SJSA1 (cell line): Measurements from ENCODE around the gene CISD3. TPM values are rescaled to one million over a fixed set of nuclear protein-coding genes. Genes with fewer than 3 reads are reported as not detected.
"Not testable (repeated sequence)": the region's sequence is repeated elsewhere in the genome, so short reads cannot be mapped to it uniquely, and the experiment has no call there.

Experiments used
- DNase-seq, 2 experiments: peaks; one replicate each; pipeline ENCODE4 v3.0.0-alpha.2; 2015 to 2020; ENCODE audit warnings: low spot score in 2 of 2, low read depth in 1 of 2
- H3K27ac ChIP-seq: fragments of 250-450 bp; sonication (Bioruptor Pico); 2 replicates; pipeline ENCODE4 v1.5.1; 2020; ENCODE audit warnings: mild to moderate bottlenecking, moderate library complexity
- H3K27me3 ChIP-seq: fragments of 250-450 bp; sonication (Bioruptor Pico); replicated peaks from 2 replicates; pipeline ENCODE4 v1.5.1; 2020; ENCODE audit warnings: mild to moderate bottlenecking, moderate library complexity
- H3K36me3 ChIP-seq: fragments of 250-450 bp; sonication (Bioruptor Pico); 2 replicates; pipeline ENCODE4 v1.5.1; 2020; ENCODE audit warnings: mild to moderate bottlenecking
- H3K4me1 ChIP-seq: fragments of 250-450 bp; sonication (Bioruptor Pico); replicated peaks from 2 replicates; pipeline ENCODE4 v1.6.1; 2021; ENCODE audit warnings: mild to moderate bottlenecking
- H3K4me3 ChIP-seq: fragments of 250-450 bp; sonication (Bioruptor Pico); 2 replicates; pipeline ENCODE4 v1.5.1; 2020; ENCODE audit warnings: mild to moderate bottlenecking
- H3K9me3 ChIP-seq: fragments of 250-450 bp; sonication (Bioruptor Pico); replicated peaks from 2 replicates; pipeline ENCODE4 v1.5.1; 2020; ENCODE audit warnings: mild to moderate bottlenecking
- total RNA-seq: library from RNA; depleted of rRNA; stranded (reverse); fragments of >200 nt; shearing (Covaris generic); gene quantifications from 2 replicates; pipeline ENCODE4 v1.2.3, GENCODE V29; 2014

CISD3 gene
- total RNA-seq, 1 experiment from 2014 or later = 6.1 TPM

DNA sequence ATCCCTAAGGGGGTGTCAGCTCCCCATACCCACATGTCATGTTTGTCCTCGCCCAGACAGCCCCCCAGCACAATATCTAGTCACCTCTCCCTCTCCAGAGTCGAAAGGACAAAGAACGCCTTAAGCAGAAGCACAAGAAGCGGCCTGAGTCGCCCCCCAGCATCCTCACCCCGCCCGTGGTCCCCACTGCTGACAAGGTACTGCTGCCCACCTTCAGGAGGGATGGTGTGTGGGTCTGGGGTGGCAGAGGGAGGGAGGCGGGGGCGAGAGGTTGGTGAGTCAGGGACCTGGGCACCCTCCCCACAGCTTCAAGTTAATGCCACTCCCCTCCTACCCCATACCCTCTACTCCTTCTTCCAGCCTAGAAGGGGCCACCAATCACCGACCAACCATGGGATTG lies 17.5 kb upstream of the CISD3 start:
- peaks cover 35% of the 10 kb centered on the region for H3K36me3 ChIP-seq
- H3K27me3 ChIP-seq = no peaks in the 10 kb centered on the region
- H3K9me3 ChIP-seq = no peaks in the 10 kb centered on the region
- no peak overlapping the region for H3K27ac ChIP-seq
- DNase-seq = no peak
- H3K4me3 ChIP-seq = no peak overlapping the region
- no peaks in the 10 kb centered on the region for H3K4me1 ChIP-seq

DNA sequence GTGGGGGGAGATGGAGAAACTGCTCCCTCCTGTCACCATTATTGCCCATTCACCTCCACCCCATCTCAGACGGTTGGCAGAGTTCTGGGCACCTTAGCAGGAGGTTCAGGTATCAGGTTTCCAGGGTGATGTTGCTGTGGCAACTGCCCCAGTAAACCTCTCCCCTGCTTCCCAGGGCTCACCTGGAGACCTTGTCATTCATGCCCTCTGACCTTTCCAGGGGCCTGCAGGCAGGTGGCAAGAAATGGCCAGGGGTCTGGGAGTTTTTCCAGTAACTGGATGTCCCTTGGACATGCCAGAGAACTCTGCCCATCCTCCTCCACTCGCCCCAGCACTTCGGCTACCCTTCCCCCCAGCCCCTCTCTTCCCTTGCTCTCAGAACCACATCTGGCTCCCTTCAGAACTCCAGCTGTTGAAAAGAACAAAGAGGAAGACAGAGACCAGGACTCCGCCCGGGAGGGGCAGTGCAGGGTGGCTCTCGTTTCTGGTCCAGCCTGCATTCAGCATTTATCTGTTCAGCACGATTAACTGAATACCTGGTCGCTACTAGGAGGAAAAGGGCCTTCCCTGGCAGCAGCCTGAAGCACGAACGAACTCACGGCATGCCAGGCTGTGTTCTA lies 16.6 kb upstream of the CISD3 start:
- Histone ChIP-seq H3K27ac (no peak overlapping the region), H3K4me1 (no peaks in the 10 kb centered on the region), H3K9me3 (no peaks in the 10 kb centered on the region), H3K36me3 (peaks cover 35% of the 10 kb centered on the region), H3K4me3 (no peak overlapping the region), H3K27me3 (no peaks in the 10 kb centered on the region)
- DNase-seq = no peak

DNA sequence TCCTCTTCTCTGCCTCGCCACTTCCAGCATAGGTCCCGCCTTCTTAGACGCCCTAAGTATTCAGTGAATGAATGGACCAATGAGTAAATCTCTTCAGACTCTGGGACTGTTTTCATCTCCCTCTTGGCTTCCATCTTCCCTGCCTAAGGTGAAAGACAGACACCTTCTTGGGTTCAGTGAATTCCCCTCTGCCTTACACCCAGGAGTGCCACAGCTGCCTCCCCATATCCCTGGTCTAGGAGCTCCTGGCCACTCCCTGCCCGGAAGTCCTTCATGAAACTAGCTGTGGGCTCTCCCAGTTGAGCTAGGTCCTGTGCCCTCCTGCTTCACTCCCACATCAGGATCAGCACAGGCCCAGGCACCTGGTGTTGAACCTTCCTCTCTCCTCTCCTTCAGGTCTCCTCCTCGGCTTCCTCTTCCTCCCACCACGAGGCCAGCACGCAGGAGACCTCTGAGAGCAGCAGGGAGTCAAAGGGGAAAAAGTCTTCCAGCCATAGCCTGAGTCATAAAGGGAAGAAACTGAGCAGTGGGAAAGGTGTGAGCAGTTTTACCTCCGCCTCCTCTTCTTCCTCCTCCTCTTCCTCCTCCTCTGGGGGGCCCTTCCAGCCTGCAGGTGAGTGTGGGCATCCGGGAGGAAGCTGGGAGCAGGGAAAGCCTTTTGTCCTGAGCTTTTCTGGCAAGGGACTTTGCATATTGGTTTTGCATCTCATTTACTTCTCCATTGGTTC lies 14.8 kb upstream of the CISD3 start:
- no peak overlapping the region for H3K27ac ChIP-seq
- no peaks in the 10 kb centered on the region for H3K4me1 ChIP-seq
- no peak overlapping the region for H3K4me3 ChIP-seq
- H3K36me3 ChIP-seq = peaks cover 25% of the 10 kb centered on the region
- no peak for DNase-seq
- no peaks in the 10 kb centered on the region for H3K27me3 ChIP-seq
- no peaks in the 10 kb centered on the region for H3K9me3 ChIP-seq

DNA sequence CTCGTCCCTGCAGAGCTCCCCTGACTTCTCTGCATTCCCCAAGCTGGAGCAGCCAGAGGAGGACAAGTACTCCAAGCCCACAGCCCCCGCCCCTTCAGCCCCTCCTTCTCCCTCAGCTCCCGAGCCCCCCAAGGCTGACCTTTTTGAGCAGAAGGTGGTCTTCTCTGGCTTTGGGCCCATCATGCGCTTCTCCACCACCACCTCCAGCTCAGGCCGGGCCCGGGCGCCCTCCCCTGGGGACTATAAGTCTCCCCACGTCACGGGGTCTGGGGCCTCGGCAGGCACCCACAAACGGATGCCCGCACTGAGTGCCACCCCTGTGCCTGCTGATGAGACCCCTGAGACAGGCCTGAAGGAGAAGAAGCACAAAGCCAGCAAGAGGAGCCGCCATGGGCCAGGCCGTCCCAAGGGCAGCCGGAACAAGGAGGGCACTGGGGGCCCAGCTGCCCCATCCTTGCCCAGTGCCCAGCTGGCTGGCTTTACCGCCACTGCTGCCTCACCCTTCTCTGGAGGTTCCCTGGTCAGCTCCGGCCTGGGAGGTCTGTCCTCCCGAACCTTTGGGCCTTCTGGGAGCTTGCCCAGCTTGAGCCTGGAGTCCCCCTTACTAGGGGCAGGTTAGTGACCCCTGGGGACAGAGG lies 13.7 kb upstream of the CISD3 start:
- DNase-seq = no peak
- H3K9me3 ChIP-seq = no peaks in the 10 kb centered on the region
- no peaks in the 10 kb centered on the region for H3K27me3 ChIP-seq
- H3K4me3 ChIP-seq = no peak overlapping the region
- peaks cover 36% of the 10 kb centered on the region for H3K36me3 ChIP-seq
- no peak overlapping the region for H3K27ac ChIP-seq
- no peaks in the 10 kb centered on the region for H3K4me1 ChIP-seq

DNA sequence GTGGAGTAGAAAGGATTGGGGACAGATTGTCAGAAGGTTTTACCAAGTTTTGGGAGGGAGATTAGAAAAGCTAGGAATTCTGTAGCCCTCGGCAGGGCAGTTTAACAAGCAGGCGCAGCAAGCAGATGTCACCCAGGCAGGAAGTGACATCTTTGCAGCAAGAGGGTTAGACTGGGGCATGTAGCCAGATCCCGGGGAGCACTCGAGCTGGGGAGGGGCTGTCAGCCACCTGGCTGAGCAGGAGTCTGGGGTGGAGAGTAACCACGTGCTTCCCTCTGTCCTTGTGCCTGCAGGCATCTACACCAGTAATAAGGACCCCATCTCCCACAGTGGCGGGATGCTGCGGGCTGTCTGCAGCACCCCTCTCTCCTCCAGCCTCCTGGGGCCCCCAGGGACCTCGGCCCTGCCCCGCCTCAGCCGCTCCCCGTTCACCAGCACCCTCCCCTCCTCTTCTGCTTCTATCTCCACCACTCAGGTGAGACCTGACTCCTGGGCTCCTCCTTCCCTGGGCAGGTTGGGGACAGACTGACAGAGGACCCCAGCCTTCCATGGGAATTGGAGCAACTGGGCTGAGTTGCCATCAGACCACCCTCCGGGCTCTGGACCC lies 12.9 kb upstream of the CISD3 start:
- DNase-seq = no peak
- Histone ChIP-seq H3K9me3 (no peaks in the 10 kb centered on the region), H3K36me3 (peaks cover 34% of the 10 kb centered on the region), H3K27me3 (no peaks in the 10 kb centered on the region), H3K4me1 (no peaks in the 10 kb centered on the region), H3K4me3 (no peak overlapping the region), H3K27ac (no peak overlapping the region)

DNA sequence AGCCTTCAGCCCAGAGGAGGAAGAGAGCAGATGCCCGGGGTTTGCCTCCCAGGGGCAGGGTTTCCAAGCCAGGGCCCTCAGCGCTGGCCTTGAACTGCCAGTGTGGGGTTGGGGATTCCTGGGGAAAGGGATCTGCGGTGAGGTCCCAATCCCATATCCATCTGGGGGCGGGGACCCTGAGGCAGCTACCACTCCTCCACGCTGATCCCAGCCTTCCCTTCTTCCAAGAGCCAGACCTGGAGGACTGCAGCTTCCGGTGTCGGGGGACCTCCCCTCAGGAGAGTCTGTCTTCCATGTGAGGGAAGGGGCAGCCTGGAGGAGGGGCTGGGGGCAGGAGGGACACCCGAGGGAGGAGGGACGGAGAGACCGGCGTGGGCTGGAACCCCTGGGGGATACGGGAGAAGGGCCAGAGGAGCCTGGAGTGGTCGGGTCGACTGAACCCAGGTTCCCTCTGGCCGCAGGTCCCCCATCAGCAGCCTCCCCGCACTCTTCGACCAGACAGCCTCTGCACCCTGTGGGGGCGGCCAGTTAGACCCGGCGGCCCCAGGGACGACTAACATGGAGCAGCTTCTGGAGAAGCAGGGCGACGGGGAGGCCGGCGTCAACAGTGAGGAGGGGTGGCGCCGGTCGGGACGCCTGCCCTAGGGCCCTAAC lies 10.7 kb upstream of the CISD3 start:
- H3K36me3 ChIP-seq = peaks cover 23% of the 10 kb centered on the region
- H3K27me3 ChIP-seq = no peaks in the 10 kb centered on the region
- DNase-seq = no peak
- no peak overlapping the region for H3K27ac ChIP-seq
- H3K4me3 ChIP-seq = no peak overlapping the region
- no peaks in the 10 kb centered on the region for H3K4me1 ChIP-seq
- H3K9me3 ChIP-seq = no peaks in the 10 kb centered on the region

DNA sequence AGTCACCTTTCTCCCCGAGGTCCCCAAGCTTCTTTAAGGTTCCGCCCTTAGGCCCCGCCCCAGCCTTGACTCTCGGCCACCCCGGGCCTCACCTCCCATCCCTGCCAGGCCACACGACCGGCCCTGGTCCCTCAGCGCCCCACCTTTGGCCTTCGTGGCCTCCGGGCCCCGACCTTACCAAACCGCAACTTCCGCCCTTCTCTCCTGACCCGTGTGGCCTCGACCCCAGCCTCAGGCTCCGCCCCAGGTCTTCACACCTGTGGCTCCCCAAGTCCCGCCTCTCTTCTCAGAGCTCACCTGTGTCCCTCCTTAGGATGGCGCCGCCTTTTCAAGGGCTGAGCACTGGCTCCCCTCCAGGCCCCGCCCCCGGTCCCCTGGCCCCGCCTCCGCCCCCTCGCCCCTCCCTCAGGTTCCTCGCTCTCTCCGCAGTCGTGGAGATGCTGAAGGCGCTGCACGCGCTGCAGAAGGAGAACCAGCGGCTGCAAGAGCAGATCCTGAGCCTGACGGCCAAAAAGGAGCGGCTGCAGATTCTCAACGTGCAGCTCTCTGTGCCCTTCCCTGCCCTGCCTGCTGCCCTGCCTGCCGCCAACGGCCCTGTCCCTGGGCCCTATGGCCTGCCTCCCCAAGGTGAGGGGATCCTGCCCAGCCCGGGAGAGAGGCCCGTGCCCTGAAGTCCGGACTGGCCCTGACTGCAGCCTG lies 10.0 kb upstream of the CISD3 start:
- H3K4me3 ChIP-seq = no peak overlapping the region
- no peak overlapping the region for H3K27ac ChIP-seq
- peaks cover 26% of the 10 kb centered on the region for H3K36me3 ChIP-seq
- no peaks in the 10 kb centered on the region for H3K9me3 ChIP-seq
- no peaks in the 10 kb centered on the region for H3K4me1 ChIP-seq
- no peak for DNase-seq
- no peaks in the 10 kb centered on the region for H3K27me3 ChIP-seq

DNA sequence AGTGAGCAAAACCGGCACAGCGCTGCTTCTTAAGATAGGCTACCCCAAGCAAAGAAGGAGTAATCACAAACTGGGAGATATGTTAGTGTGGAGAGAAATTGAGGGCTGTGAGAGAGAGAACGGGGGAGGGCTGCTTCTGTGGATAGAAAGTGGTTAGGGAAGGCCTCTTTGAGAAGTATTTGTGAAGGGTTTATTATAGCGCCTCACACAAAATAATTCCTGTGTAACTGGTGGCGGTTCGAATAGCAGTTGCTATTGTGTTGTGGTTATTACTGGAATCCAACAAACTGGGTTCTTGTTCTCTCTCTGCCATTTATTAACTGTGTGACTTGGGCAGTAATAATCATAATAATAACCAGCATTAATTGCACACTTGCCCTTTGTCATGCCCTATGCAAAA lies 9.2 kb upstream of the CISD3 start:
- no peaks in the 10 kb centered on the region for H3K4me1 ChIP-seq
- no peak for DNase-seq
- H3K9me3 ChIP-seq = no peaks in the 10 kb centered on the region
- H3K27ac ChIP-seq = no peak overlapping the region
- peaks cover 26% of the 10 kb centered on the region for H3K36me3 ChIP-seq
- H3K27me3 ChIP-seq = no peaks in the 10 kb centered on the region
- H3K4me3 ChIP-seq = no peak overlapping the region

DNA sequence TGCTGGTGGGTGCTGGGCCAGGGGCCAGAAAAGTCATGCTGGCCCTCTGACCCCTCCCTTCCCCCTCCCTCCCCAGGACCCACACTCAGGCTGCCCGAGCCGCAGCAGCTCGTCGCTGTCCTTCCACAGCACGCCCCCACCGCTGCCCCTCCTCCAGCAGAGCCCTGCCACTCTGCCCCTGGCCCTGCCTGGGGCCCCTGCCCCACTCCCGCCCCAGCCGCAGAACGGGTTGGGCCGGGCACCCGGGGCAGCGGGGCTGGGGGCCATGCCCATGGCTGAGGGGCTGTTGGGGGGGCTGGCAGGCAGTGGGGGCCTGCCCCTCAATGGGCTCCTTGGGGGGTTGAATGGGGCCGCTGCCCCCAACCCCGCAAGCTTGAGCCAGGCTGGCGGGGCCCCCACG lies 8.3 kb upstream of the CISD3 start:
- Histone ChIP-seq H3K27ac (no peak overlapping the region), H3K27me3 (no peaks in the 10 kb centered on the region), H3K9me3 (no peaks in the 10 kb centered on the region), H3K36me3 (peaks cover 22% of the 10 kb centered on the region), H3K4me3 (no peak overlapping the region), H3K4me1 (no peaks in the 10 kb centered on the region)
- no peak for DNase-seq

DNA sequence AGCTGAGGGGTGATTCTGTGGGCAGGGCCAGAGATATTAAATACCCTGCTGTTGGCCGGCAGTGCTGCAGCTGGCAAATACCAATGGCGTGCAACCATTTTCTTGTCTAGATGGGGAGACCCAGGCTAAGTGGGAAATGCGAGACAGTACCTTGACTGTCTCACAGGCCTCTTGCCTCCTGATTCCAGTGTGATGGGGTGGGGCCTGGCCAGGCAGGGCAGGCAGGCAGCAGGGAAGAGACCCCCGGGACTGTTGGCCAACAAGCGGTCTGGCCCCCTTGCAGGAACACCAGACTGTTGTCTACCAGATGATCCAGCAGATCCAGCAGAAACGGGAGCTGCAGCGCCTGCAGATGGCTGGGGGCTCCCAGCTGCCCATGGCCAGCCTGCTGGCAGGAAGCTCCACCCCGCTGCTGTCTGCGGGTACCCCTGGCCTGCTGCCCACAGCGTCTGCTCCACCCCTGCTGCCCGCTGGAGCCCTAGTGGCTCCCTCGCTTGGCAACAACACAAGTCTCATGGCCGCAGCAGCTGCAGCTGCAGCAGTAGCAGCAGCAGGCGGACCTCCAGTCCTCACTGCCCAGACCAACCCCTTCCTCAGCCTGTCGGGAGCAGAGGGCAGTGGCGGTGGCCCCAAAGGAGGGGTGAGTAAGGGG lies 5.7 kb upstream of the CISD3 start:
- Histone ChIP-seq H3K27me3 (no peaks in the 10 kb centered on the region), H3K27ac (no peak overlapping the region), H3K36me3 (peaks cover 16% of the 10 kb centered on the region), H3K9me3 (no peaks in the 10 kb centered on the region), H3K4me1 (peaks cover 4% of the 10 kb centered on the region; the same call in 1 of the 2 replicates), H3K4me3 (no peak overlapping the region)
- no peak for DNase-seq

DNA sequence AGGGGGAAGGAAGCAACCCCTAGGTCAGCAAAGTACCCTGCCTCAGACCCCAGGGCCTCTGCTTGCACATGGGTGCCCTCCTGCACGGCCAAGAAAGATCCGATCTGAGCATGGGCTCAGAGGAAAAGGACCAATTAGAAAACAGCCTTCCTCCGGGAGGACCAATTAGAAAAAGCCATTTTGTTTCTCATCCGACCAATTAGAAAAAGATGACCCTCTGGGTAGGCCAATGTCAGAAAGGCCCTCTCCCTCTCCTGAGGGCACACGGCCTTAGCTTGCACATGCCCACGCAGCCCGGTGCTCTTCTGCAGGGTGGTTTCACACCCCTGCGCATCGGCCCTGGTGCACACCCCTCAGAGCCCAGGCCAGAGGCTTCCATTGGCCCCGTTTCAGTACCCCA lies 5.1 kb upstream of the CISD3 start:
- H3K9me3 ChIP-seq = no peaks in the 10 kb centered on the region
- no peaks in the 10 kb centered on the region for H3K27me3 ChIP-seq
- H3K4me1 ChIP-seq = peaks cover 7% of the 10 kb centered on the region; the same call in 1 of the 2 replicates
- no peak overlapping the region for H3K27ac ChIP-seq
- no peak for DNase-seq
- peaks cover 16% of the 10 kb centered on the region for H3K36me3 ChIP-seq
- no peak overlapping the region for H3K4me3 ChIP-seq

DNA sequence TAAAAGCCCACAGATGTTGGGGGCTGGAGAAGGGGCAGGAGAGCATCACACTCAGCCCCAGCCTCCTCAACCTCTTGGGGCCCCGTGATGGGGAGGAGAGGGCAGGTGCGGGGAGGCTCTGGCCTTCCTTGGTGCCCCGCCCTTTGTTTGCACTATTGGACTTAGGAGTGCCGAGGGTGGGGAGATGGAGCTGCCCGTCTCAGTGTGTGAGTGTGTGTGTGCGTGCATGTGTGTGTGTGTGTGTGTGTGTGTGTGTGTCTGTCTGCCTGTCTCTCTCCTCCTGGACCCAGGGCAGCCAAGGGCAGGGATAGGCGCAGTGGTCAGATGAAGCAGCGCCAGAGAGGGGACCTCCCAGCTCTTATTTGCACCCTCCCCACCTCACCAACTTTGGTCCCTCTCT lies 4.0 kb upstream of the CISD3 start:
- H3K36me3 ChIP-seq, H3K27me3 ChIP-seq, H3K27ac ChIP-seq, DNase-seq, H3K4me3 ChIP-seq, H3K9me3 ChIP-seq: not testable (repeated sequence)
- peaks cover 16% of the 10 kb centered on the region for H3K4me1 ChIP-seq

DNA sequence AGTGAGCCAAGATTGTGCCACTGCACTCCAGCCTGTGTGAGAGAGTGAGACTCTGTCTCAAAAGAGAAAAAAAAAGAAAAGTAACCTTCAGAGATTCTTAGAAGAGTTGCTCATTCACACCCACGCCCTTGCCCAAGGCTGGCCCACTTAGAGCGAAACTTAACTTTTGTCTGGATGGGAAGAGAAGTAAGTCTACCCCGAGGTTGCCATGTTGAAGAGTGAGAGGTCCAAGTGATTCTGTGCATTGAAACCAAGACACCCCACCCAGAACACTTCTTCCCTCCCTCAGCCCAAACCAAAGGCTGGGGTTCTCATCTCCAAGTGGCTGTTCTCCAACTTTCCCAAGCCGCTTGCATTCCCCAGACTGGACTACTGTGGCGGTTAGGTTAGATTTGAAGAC lies 2.4 kb upstream of the CISD3 start:
- no peaks in the 10 kb centered on the region for H3K27me3 ChIP-seq
- peaks cover 21% of the 10 kb centered on the region for H3K36me3 ChIP-seq
- DNase-seq = no peak
- no peak overlapping the region for H3K27ac ChIP-seq
- H3K4me1 ChIP-seq = peaks cover 25% of the 10 kb centered on the region
- H3K4me3 ChIP-seq = no peak overlapping the region
- no peaks in the 10 kb centered on the region for H3K9me3 ChIP-seq
